ENCODE results near the gene TMEM126B. TPM values are rescaled to one million over a fixed set of nuclear protein-coding genes. Genes with fewer than 3 reads are reported as not detected.

Gene TMEM126B
- total and polyA plus RNA-seq, 2 of the 13 experiments (the other 11 are each of a cell fraction or from before 2014, with no cell fraction given), result 33.6 to 54.8 TPM

DNA sequence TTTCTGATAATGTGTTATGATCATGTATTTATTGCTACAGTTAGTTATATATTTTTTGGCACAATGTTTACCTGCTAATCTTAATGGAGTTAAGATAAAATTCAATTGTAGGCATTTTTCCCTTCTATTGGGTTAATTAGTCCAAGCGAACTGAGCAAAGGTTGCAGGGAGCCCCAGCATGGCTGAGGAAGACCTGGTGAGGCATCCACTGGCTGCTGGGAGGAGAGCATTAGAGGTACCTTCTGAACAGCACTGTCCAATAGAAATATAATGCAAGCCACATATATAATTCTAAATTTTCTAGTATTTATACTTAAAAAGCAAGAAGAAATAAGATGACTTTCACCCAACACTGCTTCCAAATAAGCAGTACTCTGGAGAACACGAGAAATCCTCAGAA lies 18.7 kb downstream of the TMEM126B start:
- ChIA-PET CTCF (ENCODE audit: low intra/inter-chr PET ratio, low total read pairs) (no interaction called here), POLR2A (interaction anchor here (0.7 to 5.7 kb wide), 8 partner anchors 10 to 655 kb away, joined by 3 to 112 read pairs (median 4); partner anchors contain the start of genes CREBZF, DLG2, HIKESHI and PICALM)
- no peaks in the 10 kb centered on the region for H4K20me1 ChIP-seq (ENCODE audit: insufficient read depth, low read length)
- DNase-seq (ENCODE audit: low spot score) (no peak), FAIRE-seq (no peak), ATAC-seq (peak; percentile 26)
- 8% methylated on average over 2 of the region's 2 CpGs for WGBS (ENCODE audit: low lambda C conversion rate)
- H3K27ac ChIP-seq (ENCODE audit: extremely low read length, insufficient read depth, low read length), result peak overlapping the region; percentile 77
- TF ChIP-seq GPBP1L1 (CRISPR knock-in tag; IDR thresholded peaks at IDR 0.05), result no peak
- TF ChIP-seq ZFP82 (CRISPR knock-in tag; IDR thresholded peaks at IDR 0.05; ENCODE audit: borderline replicate concordance), result no peak
- no peak for TF ChIP-seq ZNF17 (CRISPR knock-in tag; IDR thresholded peaks at IDR 0.05)
- no peak for TF ChIP-seq CENPT (CRISPR knock-in tag; IDR thresholded peaks at IDR 0.05; ENCODE audit: low read depth)
- no peak for TF ChIP-seq ZNF598 (CRISPR knock-in tag; IDR thresholded peaks at IDR 0.05; ENCODE audit: borderline replicate concordance)
- TF ChIP-seq ZNF230 (CRISPR knock-in tag; IDR thresholded peaks at IDR 0.05), result no peak
- H3K27me3 ChIP-seq (ENCODE audit: control insufficient read depth in 1 of 2, insufficient read depth in 2 of 2, low read length in 2 of 2), result no peaks in the 10 kb centered on the region; a peak in 1 of 5 replicates
- peak overlapping the region; percentile 79 for H2AFZ ChIP-seq (ENCODE audit: low read length)
- H3K9me3 ChIP-seq (ENCODE audit: low read length), result no peaks in the 10 kb centered on the region
- in situ Hi-C loops (cut with HindIII; ENCODE audit: extremely low pct_ligation_motif_present, low pct_unique_long_range_greater_than_20kb) (loop anchor here (25.0 kb wide), 1 partner anchor 615 kb away; no protein-coding TSS in a partner anchor), intact Hi-C loops (cut with micrococcal nuclease; ENCODE audit: unreplicated experiment) (loop anchor here (1.0 kb wide), 1 partner anchor 19 kb away; the partner anchor contains the start of gene TMEM126B)
- H3K4me3 ChIP-seq (replicated peaks in 1 of 3; ENCODE audit: insufficient read depth in 1 of 3, low read depth in 2 of 3, low read length in 3 of 3), result peak overlapping the region; percentile 81 to 83 (median 82)
- peak overlapping the region; percentile 80 for H3K9ac ChIP-seq (ENCODE audit: insufficient read depth, low read depth, low read length)
- H3K4me2 ChIP-seq (ENCODE audit: low read depth, low read length), result peak overlapping the region; percentile 88
- peaks cover 17% of the 10 kb centered on the region for H3K79me2 ChIP-seq (ENCODE audit: insufficient read depth, low read length)
- no peaks in the 10 kb centered on the region; a peak in 1 of 5 replicates for H3K36me3 ChIP-seq (replicated peaks in 1 of 2; ENCODE audit: control insufficient read depth in 1 of 2, insufficient read depth in 2 of 2, low read length in 2 of 2)
- BruUV-seq (replicated peaks), result no TSS peak
- peaks cover 18% of the 10 kb centered on the region for H3K4me1 ChIP-seq (ENCODE audit: insufficient read depth, low read length)
